ENCODE results near the gene FGF5.

The FGF5 gene, protein sequence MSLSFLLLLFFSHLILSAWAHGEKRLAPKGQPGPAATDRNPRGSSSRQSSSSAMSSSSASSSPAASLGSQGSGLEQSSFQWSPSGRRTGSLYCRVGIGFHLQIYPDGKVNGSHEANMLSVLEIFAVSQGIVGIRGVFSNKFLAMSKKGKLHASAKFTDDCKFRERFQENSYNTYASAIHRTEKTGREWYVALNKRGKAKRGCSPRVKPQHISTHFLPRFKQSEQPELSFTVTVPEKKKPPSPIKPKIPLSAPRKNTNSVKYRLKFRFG

DNA sequence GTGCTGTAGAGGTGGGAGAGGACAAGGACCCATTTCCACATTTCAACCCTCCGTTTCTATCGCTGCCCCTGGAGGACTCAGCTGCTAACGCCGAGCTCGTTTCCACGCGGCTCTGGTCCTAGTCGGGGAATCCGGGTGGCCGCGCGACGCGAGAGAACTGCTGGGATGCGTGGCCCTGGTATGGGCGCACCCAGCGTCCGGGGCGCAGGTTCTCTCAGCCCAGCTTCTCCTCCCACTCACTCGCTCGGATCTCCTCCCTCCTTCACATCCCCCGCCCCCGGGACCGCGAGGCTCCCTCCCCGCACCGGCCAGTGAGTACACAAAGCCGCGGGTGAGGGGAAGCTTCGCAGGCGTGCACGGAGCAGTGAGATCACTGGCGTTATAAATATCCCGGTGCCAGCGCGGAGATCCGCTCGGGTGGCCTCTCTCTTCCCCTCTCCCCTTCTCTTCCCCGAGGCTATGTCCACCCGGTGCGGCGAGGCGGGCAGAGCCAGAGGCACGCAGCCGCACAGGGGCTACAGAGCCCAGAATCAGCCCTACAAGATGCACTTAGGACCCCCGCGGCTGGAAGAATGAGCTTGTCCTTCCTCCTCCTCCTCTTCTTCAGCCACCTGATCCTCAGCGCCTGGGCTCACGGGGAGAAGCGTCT is at the start of gene FGF5:
FGF5 (plus strand) TSS at position 412 of the 649 bp plus-strand sequence; CDS start at position 573, 161 bp downstream.
- Mint-ChIP-seq H3K27ac (no peak within 1 kb of the TSS), H3K4me1 (ENCODE audit: low read depth) (peaks cover 25% of the 10 kb centered on the region), H3K36me3 (ENCODE audit: low read depth) (no peaks in the 10 kb centered on the region), H3K27me3 (peaks cover 83% of the 10 kb centered on the region), H3K9me3 (no peaks in the 10 kb centered on the region), H3K4me3 (peak within 1 kb of the TSS; percentile 73)

DNA sequence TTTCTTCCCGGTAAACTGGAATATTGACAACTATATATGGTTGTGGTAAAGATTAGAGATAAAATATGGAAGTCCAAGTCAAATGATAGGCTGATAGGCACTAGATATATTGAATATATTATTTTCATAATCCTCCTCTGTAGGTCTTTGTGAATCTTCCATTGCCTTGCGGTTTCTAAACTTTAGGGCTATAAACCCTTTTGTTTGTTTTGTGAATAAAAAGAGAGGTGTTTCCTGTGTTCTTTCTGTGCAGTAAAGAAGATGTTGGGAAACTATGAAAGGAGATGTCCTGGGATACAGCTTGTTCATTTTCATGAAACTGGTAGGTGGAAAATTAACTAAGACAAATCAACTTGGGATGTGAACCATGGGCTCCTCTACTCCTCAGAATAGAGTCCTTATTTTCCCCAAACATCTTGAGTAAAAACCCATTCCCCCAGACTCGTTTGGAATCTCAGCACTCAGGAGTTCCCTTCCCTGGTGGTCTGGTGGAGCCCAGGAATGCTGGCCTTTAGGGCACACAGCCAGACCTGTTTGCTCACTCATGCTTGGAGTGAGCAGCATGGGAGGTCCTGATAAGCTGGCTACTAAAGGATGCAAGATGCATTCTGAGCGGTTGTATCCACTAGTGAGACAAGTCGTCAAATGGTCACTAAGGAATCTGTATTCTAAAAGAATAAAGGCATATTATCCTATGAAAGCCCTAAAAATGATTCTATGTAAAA is 47.0 kb upstream of the FGF5 start:
- Mint-ChIP-seq H3K4me1 (ENCODE audit: low read depth) (no peaks in the 10 kb centered on the region), H3K27ac (no peak overlapping the region), H3K27me3 (peaks cover 38% of the 10 kb centered on the region), H3K4me3 (no peak overlapping the region), H3K36me3 (ENCODE audit: low read depth) (no peaks in the 10 kb centered on the region), H3K9me3 (no peaks in the 10 kb centered on the region)

DNA sequence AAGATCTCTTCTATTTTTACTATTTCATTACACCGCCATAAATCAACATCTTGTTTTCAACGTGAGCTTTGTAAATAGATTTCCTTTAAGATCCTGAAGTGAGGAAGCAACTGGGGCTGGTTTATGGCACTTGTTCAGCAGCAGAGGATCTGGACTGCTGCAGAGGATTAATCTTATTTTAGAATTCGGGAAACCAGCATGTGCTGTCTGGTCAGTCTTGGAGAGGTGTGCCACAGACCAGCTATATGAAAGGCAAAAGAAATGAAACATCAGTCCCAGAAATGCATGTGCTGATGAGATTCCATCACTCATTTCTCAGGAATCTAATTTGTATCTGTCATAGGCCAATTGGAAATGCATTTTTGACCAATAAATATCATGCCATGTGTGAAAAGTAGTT is 45.8 kb upstream of the FGF5 start:
- Mint-ChIP-seq H3K27me3 (peaks cover 34% of the 10 kb centered on the region), H3K9me3 (no peaks in the 10 kb centered on the region), H3K4me1 (ENCODE audit: low read depth) (no peaks in the 10 kb centered on the region), H3K4me3 (no peak overlapping the region), H3K36me3 (ENCODE audit: low read depth) (no peaks in the 10 kb centered on the region), H3K27ac (no peak overlapping the region)

DNA sequence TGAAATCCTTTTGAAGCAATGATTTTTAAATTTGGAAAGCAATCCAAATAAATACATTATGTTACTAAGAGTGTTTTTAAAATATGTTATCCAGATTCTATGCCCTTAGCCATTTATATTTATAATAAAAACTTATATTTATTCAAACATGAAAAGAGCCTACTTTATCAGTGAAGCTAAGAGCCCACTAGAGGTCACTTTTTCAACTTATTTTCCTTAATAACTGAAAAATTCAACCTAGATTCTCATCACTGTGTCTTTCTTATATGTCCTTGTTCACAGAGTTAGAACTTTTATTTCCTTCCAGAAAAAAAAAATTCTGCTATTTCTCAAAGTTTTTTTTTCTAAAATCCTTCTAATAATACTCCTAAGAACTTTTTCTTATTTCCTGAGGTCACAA is 45.3 kb upstream of the FGF5 start:
- Mint-ChIP-seq H3K27ac (no peak overlapping the region), H3K4me1 (ENCODE audit: low read depth) (no peaks in the 10 kb centered on the region), H3K36me3 (ENCODE audit: low read depth) (no peaks in the 10 kb centered on the region), H3K9me3 (no peaks in the 10 kb centered on the region), H3K27me3 (peaks cover 34% of the 10 kb centered on the region), H3K4me3 (no peak overlapping the region)

DNA sequence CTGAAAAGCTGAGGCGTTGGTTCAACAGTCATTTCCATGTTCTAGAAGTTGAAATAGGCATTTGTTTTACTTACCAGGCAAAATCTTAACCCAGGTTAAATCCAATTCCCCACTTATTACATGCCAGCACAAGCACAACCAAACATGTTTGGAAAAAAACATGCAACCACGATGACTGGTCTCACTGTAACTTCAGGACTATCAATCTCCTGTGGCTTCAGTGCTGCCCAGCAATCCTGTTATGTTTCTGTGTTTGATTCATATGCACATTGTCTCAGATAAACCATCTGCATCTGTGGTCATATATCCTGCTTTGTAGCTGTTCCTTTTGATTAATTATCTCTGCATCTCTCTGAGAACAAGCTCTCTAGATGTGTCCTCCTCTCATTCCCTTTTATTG is 40.9 kb upstream of the FGF5 start:
- H3K4me3 Mint-ChIP-seq, result no peak overlapping the region
- no peak overlapping the region for H3K27ac Mint-ChIP-seq
- no peaks in the 10 kb centered on the region for H3K36me3 Mint-ChIP-seq (ENCODE audit: low read depth)
- H3K4me1 Mint-ChIP-seq (ENCODE audit: low read depth), result no peaks in the 10 kb centered on the region
- H3K9me3 Mint-ChIP-seq, result no peaks in the 10 kb centered on the region
- H3K27me3 Mint-ChIP-seq, result peaks cover 28% of the 10 kb centered on the region

DNA sequence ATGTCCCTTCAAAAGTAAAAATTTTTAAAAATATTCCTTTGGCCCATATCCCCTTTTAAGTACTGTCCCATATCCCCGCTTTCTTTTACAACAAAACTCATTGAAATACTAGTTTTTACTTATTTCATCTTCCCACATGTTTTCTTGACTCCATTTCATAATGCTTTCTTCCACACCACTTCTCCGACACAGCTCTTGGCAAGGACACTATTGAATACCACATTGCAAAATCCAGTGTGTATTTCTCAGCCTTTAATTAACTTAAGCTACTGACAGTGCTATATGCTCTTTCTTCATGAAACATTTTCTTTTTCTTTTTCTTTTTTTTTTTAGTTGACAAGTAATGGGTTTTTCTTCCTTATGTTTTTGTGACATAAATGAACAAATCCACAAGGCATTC is 40.4 kb upstream of the FGF5 start:
- Mint-ChIP-seq H3K9me3 (no peaks in the 10 kb centered on the region), H3K27me3 (peaks cover 27% of the 10 kb centered on the region), H3K27ac (no peak overlapping the region), H3K4me3 (no peak overlapping the region), H3K4me1 (ENCODE audit: low read depth) (no peaks in the 10 kb centered on the region), H3K36me3 (ENCODE audit: low read depth) (no peaks in the 10 kb centered on the region)

DNA sequence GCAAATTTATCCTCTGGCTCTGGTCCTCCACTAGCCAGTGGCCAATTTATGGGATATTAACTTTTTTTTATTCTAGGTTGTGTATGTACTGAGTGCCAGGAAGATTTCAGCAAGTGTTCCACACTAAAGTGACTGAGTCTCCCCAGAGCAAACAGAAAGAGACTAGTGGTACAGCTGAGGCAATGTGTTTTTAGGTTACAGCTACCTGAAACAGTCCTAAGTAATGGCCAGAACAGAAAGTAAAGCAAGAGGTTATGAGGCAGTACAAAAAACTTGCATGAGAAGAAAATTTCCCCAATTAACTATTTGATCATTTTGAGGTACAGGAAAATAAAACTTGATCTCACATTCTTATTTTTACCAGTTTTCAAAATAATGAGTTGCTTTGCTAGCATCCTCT is 38.0 kb upstream of the FGF5 start:
- Mint-ChIP-seq H3K4me3 (no peak overlapping the region), H3K27me3 (peaks cover 22% of the 10 kb centered on the region), H3K36me3 (ENCODE audit: low read depth) (no peaks in the 10 kb centered on the region), H3K27ac (no peak overlapping the region), H3K9me3 (no peaks in the 10 kb centered on the region), H3K4me1 (ENCODE audit: low read depth) (no peaks in the 10 kb centered on the region)

DNA sequence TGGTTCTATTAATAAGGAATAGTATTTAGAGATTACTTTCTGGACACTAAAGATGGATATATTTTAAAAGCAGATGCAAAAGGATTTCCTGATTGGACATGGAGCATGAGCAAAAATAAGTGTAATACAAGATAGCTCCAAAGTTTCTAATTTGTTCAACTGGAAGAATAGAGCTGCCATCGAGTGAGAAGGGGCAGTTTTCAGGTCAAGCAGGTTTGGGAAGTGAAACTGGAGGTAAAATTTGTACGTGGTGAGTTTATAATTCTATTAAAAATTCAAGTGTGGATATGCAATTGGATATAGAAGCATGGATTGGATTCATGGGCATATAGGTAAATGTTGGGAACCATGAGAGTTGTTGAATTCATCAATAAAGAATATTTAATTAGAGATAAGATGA is 37.3 kb upstream of the FGF5 start:
- H3K36me3 Mint-ChIP-seq (ENCODE audit: low read depth), result no peaks in the 10 kb centered on the region
- H3K27me3 Mint-ChIP-seq, result peaks cover 26% of the 10 kb centered on the region
- no peaks in the 10 kb centered on the region for H3K4me1 Mint-ChIP-seq (ENCODE audit: low read depth)

DNA sequence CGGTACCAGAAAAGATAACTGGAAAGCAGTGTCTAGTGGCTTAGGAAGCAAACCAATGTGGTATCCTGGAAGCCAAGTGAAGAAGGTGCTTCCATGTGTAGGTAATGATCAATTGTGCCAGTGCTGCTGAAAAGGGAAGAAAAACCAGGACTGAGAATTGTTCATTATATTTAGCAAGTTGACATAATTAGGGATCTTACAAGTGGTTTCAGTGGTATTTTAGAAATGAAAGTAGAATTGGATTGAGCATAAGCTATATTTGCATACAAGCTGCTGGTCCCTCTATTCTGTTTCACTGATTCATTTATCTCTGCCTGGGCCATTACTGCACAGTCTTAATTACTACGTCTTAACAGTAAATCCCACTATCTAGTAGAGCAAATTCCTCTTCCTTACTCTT is 36.9 kb upstream of the FGF5 start:
- Mint-ChIP-seq H3K27me3 (peaks cover 26% of the 10 kb centered on the region), H3K4me1 (ENCODE audit: low read depth) (no peaks in the 10 kb centered on the region), H3K4me3 (no peak overlapping the region), H3K27ac (no peak overlapping the region), H3K9me3 (no peaks in the 10 kb centered on the region), H3K36me3 (ENCODE audit: low read depth) (no peaks in the 10 kb centered on the region)

More for the DNA sequence above, 37.3 kb upstream of the FGF5 start:
- Mint-ChIP-seq H3K9me3 (no peaks in the 10 kb centered on the region), H3K27ac (no peak overlapping the region), H3K4me3 (no peak overlapping the region)

DNA sequence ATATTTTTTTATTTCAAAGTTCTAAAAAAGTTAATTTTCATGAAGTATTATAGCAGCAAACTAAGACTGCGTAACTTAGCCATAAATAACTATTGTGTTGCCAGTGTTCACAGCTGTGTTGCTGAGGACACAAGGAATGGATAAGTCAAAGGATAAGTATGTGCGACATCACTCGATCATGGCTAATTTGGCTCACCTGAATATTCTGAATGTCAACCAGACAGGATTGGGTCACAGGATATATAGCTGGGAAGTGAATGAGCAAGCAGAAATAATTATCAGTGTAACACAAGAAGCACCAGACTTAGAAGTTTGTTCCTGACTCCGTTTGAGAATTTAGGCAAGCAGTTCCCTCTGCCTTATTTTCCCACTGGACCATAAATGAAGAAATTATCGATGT is 35.3 kb upstream of the FGF5 start:
- no peaks in the 10 kb centered on the region for H3K36me3 Mint-ChIP-seq (ENCODE audit: low read depth)
- peaks cover 29% of the 10 kb centered on the region for H3K27me3 Mint-ChIP-seq
- H3K9me3 Mint-ChIP-seq, result no peaks in the 10 kb centered on the region
- H3K4me1 Mint-ChIP-seq (ENCODE audit: low read depth), result no peaks in the 10 kb centered on the region
- no peak overlapping the region for H3K4me3 Mint-ChIP-seq
- H3K27ac Mint-ChIP-seq, result no peak overlapping the region

DNA sequence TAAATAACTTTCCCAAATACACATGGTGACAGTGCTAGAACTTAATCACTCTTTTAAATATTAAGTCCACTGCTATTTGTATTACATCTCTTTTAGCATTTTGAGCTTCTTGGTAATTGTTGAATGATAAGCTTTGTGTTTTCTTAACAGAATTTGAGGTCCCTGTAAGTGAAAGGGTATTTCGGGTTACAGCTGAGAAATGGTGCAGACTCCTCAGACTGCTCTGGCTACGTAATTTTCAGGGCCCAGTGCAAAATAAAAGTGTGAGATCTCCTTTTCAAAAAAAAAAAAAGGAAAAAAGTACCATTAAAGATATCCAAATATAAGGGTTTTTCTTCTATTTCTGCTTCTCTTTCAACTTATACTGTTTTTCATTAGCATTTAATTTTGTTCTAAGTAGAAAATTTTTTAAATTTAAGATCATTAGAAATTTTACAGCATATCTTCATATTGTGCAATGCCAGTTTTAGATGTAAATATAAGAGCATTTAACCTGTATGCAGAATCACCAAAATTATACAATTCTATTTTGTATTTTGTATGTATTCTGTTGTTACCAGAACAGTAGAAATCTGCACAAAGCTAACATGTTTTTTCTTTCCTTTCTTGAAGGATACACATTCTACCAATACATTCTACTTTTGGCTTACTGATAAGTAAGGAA is 33.6 kb upstream of the FGF5 start:
- no peak overlapping the region for H3K27ac Mint-ChIP-seq
- no peaks in the 10 kb centered on the region for H3K9me3 Mint-ChIP-seq
- H3K4me1 Mint-ChIP-seq (ENCODE audit: low read depth), result no peaks in the 10 kb centered on the region
- peaks cover 30% of the 10 kb centered on the region for H3K27me3 Mint-ChIP-seq
- H3K4me3 Mint-ChIP-seq, result no peak overlapping the region
- H3K36me3 Mint-ChIP-seq (ENCODE audit: low read depth), result no peaks in the 10 kb centered on the region

DNA sequence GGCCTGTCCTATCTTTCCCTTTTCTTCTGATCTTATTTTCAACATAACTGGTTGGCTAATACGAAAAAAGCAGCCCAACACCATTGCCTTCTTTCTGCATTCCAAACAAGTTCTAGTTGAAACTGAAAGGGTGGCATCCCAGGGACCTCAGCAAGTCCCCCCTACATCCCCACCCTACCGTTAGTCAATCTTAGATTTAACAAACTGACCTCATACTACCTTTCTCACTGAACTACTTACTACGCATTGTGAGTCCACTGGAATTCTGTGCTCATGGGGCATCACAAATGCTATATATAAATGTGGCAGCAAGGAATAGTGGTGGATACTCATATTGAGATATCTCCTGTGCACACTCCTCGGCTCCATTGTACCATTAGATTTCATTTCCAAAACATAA is 33.1 kb upstream of the FGF5 start:
- Mint-ChIP-seq H3K4me3 (no peak overlapping the region), H3K27ac (no peak overlapping the region), H3K36me3 (ENCODE audit: low read depth) (no peaks in the 10 kb centered on the region), H3K4me1 (ENCODE audit: low read depth) (no peaks in the 10 kb centered on the region), H3K9me3 (no peaks in the 10 kb centered on the region), H3K27me3 (peaks cover 32% of the 10 kb centered on the region)

DNA sequence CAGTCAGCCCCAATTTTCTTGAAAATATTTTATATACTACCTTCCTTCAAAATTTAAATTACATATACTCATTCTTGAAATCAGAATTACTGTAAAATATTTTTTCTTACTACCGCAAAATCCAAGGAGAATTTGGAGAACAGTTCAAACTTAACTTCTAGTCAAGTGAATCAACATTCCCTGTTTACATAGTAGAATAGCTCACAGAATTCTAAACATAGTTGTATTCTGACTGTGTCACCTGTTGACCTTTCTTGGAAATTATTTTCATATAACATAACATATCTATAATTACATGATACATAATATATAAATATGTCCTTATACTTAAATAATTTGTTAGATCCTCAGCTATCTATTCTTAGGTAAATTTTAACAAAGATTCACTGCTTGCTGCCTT is 31.0 kb upstream of the FGF5 start:
- Mint-ChIP-seq H3K4me3 (no peak overlapping the region), H3K27ac (no peak overlapping the region), H3K36me3 (ENCODE audit: low read depth) (no peaks in the 10 kb centered on the region), H3K4me1 (ENCODE audit: low read depth) (no peaks in the 10 kb centered on the region), H3K9me3 (no peaks in the 10 kb centered on the region), H3K27me3 (peaks cover 15% of the 10 kb centered on the region)

DNA sequence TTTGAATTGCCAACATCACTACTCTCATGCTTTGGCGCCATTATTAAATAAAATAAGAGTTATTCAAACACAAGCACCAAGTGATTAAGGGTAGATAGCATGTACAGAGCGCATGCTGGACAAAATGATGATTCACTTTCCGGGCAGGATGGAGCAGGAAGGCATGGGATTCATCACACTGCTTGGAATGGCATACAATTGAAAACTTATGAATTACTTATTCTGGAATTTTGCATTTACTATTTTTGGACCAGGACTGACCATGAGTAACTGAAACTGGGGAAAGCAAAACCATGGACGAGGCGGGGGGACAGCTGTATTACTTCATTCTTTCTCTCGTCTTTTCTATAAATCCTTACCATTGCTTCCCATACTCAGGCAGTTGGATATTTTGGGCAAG is 28.5 kb upstream of the FGF5 start:
- peaks cover 13% of the 10 kb centered on the region for H3K27me3 Mint-ChIP-seq
- no peaks in the 10 kb centered on the region for H3K4me1 Mint-ChIP-seq (ENCODE audit: low read depth)
- no peak overlapping the region for H3K27ac Mint-ChIP-seq
- H3K36me3 Mint-ChIP-seq (ENCODE audit: low read depth), result no peaks in the 10 kb centered on the region
- H3K4me3 Mint-ChIP-seq, result no peak overlapping the region
- no peaks in the 10 kb centered on the region for H3K9me3 Mint-ChIP-seq

DNA sequence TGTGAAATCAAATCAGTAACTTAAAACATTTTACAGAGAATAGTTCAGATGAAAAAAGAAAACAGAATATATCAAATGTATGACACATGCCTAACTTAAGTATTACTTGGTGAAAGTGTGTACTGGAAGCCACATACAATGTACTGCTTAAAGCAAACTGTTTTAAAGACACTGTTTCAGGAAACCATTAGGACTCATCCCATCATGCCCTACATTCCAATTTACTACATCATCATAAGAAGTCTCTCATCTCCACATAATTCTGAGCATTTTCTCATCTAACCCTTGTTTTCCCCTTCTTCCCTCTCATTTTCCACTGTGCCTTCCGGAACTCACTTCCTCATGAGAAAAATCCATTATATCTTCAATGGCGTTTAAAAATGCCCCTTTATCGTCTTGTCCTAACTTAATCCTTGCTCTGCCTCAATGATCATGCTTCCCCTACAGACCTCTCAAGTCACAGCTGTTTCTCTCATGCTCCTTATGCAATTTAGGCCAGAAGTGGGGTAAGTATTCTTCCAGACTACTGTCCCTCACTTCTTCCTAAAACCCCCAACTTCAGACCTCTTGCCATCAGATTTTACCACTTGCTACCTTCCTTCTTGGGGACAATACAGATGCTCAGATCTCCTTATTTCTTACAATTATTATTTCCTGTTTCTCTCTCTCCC is 26.8 kb upstream of the FGF5 start:
- no peaks in the 10 kb centered on the region for H3K9me3 Mint-ChIP-seq
- no peaks in the 10 kb centered on the region for H3K36me3 Mint-ChIP-seq (ENCODE audit: low read depth)
- H3K27me3 Mint-ChIP-seq, result peaks cover 12% of the 10 kb centered on the region
- H3K27ac Mint-ChIP-seq, result no peak overlapping the region
- no peak overlapping the region for H3K4me3 Mint-ChIP-seq
- H3K4me1 Mint-ChIP-seq (ENCODE audit: low read depth), result no peaks in the 10 kb centered on the region

Data from stimulated activated naive CD8-positive, alpha-beta T cell treated with anti-CD3 and anti-CD28 coated beads, Interleukin-15, Interleukin-2, amounts not matched to agents 100 ng/mL and 50 ng/mL, for 24 hours (primary cell).